ENCODE results near the gene NUDT3.
"Not testable (repeated sequence)": the region's sequence is repeated elsewhere in the genome, so short reads cannot be mapped to it uniquely, and the experiment has no call there.

Gene NUDT3

DNA sequence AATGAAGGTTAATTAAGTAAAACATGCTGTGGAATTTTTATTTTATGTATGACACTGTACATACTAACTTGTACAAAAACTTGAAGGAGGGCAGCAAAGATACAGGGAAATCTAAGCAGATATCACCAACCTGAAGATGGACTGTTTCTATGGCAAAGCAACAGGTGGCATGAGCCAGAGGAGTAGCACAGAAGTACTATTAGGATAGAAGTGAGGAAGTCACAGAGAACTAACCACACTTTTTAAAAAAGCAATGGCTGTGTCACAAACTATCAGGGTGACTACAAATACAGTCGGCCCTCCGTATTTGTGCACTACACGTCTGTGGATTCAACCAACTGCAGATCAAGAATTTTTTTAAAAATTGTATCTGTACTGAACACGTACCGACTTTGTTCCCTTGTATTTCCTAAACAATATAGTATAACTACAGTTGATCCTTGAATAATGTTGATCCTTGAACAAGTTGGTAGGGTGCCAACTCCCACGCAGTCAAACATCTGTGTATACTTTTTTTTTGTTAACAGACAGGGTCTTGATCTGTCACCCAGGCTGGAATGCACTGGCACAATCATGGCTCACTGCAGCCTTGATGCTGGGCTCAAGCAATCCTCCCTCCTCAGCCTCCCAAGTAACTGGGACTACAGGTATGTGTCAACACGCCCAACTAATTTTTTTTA, 61.0 kb downstream of the NUDT3 start:
- Histone ChIP-seq H3K27me3 (replicated peaks; ENCODE audit: insufficient read depth, low read length) (no peaks in the 10 kb centered on the region), H3K27ac (ENCODE audit: low read length) (no peak overlapping the region)
- TF ChIP-seq, protein P1, sequence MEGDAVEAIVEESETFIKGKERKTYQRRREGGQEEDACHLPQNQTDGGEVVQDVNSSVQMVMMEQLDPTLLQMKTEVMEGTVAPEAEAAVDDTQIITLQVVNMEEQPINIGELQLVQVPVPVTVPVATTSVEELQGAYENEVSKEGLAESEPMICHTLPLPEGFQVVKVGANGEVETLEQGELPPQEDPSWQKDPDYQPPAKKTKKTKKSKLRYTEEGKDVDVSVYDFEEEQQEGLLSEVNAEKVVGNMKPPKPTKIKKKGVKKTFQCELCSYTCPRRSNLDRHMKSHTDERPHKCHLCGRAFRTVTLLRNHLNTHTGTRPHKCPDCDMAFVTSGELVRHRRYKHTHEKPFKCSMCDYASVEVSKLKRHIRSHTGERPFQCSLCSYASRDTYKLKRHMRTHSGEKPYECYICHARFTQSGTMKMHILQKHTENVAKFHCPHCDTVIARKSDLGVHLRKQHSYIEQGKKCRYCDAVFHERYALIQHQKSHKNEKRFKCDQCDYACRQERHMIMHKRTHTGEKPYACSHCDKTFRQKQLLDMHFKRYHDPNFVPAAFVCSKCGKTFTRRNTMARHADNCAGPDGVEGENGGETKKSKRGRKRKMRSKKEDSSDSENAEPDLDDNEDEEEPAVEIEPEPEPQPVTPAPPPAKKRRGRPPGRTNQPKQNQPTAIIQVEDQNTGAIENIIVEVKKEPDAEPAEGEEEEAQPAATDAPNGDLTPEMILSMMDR (IDR thresholded peaks at IDR 0.05; ENCODE audit: low read length): no peak
- TF ChIP-seq EZH2phosphoT487 (IDR thresholded peaks at IDR 0.05; ENCODE audit: low read length): no peak
- TF ChIP-seq EZH2 (optimal IDR thresholded peaks at IDR 0.05; ENCODE audit: low read depth, low read length): no peak

DNA sequence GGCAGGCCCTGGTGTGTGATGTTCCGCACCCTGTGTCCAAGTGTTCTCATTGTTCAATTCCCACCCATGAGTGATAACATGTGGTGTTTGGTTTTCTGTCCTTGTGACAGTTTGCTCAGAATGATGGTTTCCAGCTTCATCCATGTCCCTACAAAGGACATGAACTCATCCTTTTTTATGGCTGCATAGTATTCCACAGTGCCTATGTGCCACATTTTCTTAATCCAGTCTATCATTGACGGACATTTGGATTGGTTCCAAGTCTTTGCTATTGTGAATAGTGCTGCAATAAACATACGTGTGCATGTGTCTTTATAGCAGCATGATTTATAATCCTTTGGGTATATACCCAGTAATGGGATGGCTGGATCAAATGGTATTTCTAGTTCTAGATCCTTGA, 62.7 kb downstream of the NUDT3 start:
- not testable (repeated sequence) for H3K36me3 ChIP-seq (replicated peaks; ENCODE audit: insufficient read depth, low read length); H3K4me1 ChIP-seq (ENCODE audit: low read length); H3K79me2 ChIP-seq (ENCODE audit: low read length)

More for the DNA sequence above, 61.0 kb downstream of the NUDT3 start:
- no peaks in the 10 kb centered on the region for H3F3A ChIP-seq (ENCODE audit: insufficient read depth, low read length)
- H2AFZ ChIP-seq (ENCODE audit: low read length): no peak overlapping the region
- no peak overlapping the region for H3K4me2 ChIP-seq (ENCODE audit: low read depth, low read length)
- DNase-seq: no peak
- no peaks in the 10 kb centered on the region for H3K36me3 ChIP-seq (replicated peaks; ENCODE audit: insufficient read depth, low read length)
- no peaks in the 10 kb centered on the region for H3K9me3 ChIP-seq (replicated peaks; ENCODE audit: insufficient read depth, low read length)
- H3K9me2 ChIP-seq (replicated peaks; ENCODE audit: insufficient read depth, low read length): no peaks in the 10 kb centered on the region
- H3K4me3 ChIP-seq (ENCODE audit: low read length): no peak overlapping the region
- H3K9ac ChIP-seq (ENCODE audit: low read length): no peak overlapping the region
- H4K20me1 ChIP-seq (ENCODE audit: insufficient read depth, low read length): no peaks in the 10 kb centered on the region
- peaks cover 9% of the 10 kb centered on the region; the same call in 1 of the 2 replicates for H3K79me2 ChIP-seq (ENCODE audit: low read length)
- no peaks in the 10 kb centered on the region for H3K4me1 ChIP-seq (ENCODE audit: low read length)

DNA sequence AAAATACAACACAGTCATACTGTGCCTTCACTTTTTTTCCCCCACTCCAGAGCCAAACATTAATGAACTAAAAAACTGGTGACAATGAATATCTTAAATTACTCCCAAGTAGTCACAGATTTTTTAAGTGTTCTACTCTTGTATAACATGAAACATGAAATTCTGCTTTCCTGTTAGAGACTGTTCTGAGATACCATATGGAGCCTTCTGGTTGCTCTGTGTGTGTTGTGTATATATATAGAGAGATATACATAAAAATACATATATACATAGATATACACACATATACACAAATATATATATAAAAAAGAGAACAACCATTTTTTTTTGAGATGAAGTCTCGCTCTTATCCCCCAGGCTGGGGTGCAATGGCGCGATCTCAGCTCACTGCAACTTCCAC, 63.5 kb downstream of the NUDT3 start:
- Histone ChIP-seq H3K9ac (ENCODE audit: low read length) (no peak overlapping the region), H3K79me2 (ENCODE audit: low read length) (peaks cover 6% of the 10 kb centered on the region; the same call in 1 of the 2 replicates), H3K4me3 (ENCODE audit: low read length) (no peak overlapping the region), H3K27me3 (replicated peaks; ENCODE audit: insufficient read depth, low read length) (no peaks in the 10 kb centered on the region), H2AFZ (ENCODE audit: low read length) (no peak overlapping the region), H3K9me3 (replicated peaks; ENCODE audit: insufficient read depth, low read length) (no peaks in the 10 kb centered on the region), H3K9me2 (replicated peaks; ENCODE audit: insufficient read depth, low read length) (no peaks in the 10 kb centered on the region), H3K36me3 (replicated peaks; ENCODE audit: insufficient read depth, low read length) (no peaks in the 10 kb centered on the region), H3F3A (ENCODE audit: insufficient read depth, low read length) (no peaks in the 10 kb centered on the region), H3K4me2 (ENCODE audit: low read depth, low read length) (no peak overlapping the region), H3K4me1 (ENCODE audit: low read length) (no peaks in the 10 kb centered on the region), H4K20me1 (ENCODE audit: insufficient read depth, low read length) (no peaks in the 10 kb centered on the region), H3K27ac (ENCODE audit: low read length) (no peak overlapping the region)
- DNase-seq: no peak
- TF ChIP-seq EZH2 (optimal IDR thresholded peaks at IDR 0.05; ENCODE audit: low read depth, low read length): no peak
- TF ChIP-seq, protein P1 (IDR thresholded peaks at IDR 0.05; ENCODE audit: low read length): no peak

More for the DNA sequence above, 62.7 kb downstream of the NUDT3 start:
- H2AFZ ChIP-seq (ENCODE audit: low read length); DNase-seq; H3K9me2 ChIP-seq (replicated peaks; ENCODE audit: insufficient read depth, low read length); H3K9ac ChIP-seq (ENCODE audit: low read length); H3F3A ChIP-seq (ENCODE audit: insufficient read depth, low read length); H3K4me2 ChIP-seq (ENCODE audit: low read depth, low read length); H3K27me3 ChIP-seq (replicated peaks; ENCODE audit: insufficient read depth, low read length); H3K27ac ChIP-seq (ENCODE audit: low read length); H3K4me3 ChIP-seq (ENCODE audit: low read length); H4K20me1 ChIP-seq (ENCODE audit: insufficient read depth, low read length); H3K9me3 ChIP-seq (replicated peaks; ENCODE audit: insufficient read depth, low read length): not testable (repeated sequence)

DNA sequence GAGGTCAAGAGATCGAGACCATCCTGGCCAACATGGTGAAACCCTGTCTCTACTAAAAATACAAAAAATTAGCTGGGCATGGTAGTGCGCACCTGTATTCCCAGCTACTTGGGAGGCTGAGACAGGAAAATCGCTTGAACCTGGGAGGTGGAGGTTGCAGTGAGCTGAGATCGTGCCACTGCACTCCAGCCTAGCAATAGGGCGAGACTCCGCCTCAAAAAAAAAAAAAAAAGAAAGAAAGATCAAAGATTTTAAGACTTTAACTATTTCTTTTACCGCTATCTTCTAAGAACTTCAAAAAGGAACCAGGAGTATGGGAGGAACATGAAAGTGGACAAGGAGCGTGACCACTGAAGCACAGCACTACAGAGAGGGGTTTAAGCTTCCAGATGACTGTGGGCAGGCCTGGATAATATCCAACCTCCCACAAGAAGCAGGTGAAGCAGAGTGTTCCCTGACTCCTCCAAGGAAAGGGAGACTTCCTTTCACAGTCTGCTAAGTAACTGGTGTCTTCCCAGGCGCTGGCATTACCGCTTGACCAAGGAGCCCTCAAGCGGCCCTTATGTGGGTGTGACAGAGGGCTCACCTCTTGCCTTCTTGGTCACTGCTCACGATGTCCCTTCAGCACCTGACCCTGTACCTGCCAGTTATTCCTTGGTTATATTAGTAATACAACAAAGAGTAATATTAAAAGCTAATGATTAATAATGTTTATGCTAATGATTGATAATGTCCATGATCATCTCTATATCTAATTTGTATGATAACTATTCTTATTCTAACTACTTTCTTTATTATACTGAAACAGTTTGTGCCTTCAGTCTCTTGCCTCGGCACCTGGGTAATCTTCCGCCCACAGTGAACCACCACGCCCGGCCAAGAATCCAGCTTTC, 64.9 kb downstream of the NUDT3 start:
- not testable (repeated sequence) for H3K27ac ChIP-seq (ENCODE audit: low read length); H3K9me2 ChIP-seq (replicated peaks; ENCODE audit: insufficient read depth, low read length); H3K36me3 ChIP-seq (replicated peaks; ENCODE audit: insufficient read depth, low read length); H3K27me3 ChIP-seq (replicated peaks; ENCODE audit: insufficient read depth, low read length); H3K4me3 ChIP-seq (ENCODE audit: low read length); H4K20me1 ChIP-seq (ENCODE audit: insufficient read depth, low read length); H3F3A ChIP-seq (ENCODE audit: insufficient read depth, low read length); H2AFZ ChIP-seq (ENCODE audit: low read length); H3K4me1 ChIP-seq (ENCODE audit: low read length); DNase-seq; H3K9me3 ChIP-seq (replicated peaks; ENCODE audit: insufficient read depth, low read length); H3K9ac ChIP-seq (ENCODE audit: low read length); H3K4me2 ChIP-seq (ENCODE audit: low read depth, low read length)
- peaks cover 12% of the 10 kb centered on the region for H3K79me2 ChIP-seq (ENCODE audit: low read length)
